ENCODE results near the gene RECQL5.

The RECQL5 gene

GRCh38 chr17:75685499-75685898 is 18.5 kb upstream of the RECQL5 start:
- DNase-seq = no peak

- no peak for DNase-seq
Measured at GRCh38 chr17:75684924-75685323, 18.0 kb upstream of the RECQL5 start.

DNA sequence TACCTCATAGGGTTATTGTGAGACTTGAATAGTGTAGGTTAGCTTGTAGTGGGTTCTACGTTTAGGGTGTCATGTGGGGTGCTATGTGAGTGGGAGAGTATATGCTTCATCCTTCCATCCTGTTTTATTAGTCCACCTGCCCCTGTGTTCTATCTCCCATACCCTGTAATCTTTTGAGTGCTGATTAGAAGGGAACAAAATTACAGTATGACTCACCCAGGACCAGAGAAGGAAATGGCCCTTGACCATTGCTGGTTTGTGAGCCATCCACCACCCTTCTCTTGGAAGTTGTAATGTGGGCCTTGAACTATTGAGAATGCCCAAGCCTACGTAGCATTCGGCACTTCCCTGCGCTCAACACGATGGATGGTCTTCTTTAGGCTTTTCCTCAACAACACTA is 17.3 kb upstream of the RECQL5 start:
- no peak for DNase-seq

GRCh38 chr17:75683583-75683982 is 16.6 kb upstream of the RECQL5 start:
- DNase-seq = no peak

DNA sequence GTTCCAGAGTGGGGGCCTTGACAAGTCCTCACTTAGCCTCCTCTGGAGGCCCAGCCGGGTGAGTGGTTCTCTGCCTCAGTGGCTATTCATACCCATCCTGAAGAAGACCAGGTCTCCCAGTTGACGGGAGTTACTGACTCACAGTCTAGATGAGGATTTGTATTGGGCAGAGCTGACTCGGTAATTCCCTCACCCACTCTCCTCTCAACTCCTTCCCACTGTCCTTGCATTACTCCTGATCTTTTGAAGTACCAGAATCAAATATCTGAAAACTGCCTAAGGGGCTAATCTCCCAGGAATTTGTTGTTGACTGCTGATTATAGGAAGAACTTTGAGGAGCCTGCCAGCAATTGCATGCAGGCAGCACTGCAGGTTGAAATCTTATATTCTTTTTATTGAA is 14.3 kb upstream of the RECQL5 start:
- no peak for DNase-seq

GRCh38 chr17:75680431-75680830 is 13.5 kb upstream of the RECQL5 start:
- no peak for DNase-seq

GRCh38 chr17:75679706-75680211 is 12.8 kb upstream of the RECQL5 start:
- DNase-seq = peak; percentile 21

DNA sequence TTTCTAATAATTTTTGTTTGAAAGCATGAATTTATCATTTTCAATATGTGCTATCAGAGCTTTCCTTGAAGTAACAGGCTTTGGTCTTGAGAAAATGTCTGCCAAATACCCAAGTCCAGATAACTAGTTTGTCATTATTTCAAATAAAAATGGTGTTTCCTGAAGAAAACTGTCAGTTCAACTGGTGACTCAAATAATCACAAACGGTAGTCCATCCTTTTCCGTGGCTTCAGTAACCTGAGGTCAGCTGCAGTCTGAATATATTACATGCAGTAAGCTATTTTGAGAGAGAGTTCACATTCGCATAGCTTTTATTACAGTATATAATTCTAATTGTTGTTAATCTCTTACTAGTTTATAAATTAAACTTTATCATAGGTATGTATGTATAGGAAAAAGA is 9.5 kb upstream of the RECQL5 start:
- DNase-seq = no peak

DNA sequence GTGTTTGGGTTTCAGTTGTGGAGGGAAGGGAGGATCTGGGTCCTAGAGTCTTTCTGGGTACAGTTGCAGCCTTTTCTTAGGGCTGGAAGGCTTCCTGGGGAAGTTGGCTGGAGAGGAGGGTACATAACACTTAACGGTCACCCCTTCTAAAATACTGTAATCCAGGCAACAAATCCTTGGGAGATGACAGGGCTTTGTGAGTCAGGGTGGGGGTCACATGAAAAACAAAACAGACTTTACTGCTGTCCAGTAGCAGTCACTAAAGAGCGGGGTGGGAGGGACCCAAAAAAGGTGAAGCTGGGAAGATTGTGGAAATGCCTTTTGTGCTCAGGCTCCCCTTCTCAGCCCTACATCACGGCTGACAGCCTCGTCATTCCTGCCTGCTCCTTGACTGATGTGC is 6.5 kb upstream of the RECQL5 start:
- no peak for DNase-seq

- no peak for DNase-seq
Measured at GRCh38 chr17:75672011-75672410, 5.1 kb upstream of the RECQL5 start.

DNA sequence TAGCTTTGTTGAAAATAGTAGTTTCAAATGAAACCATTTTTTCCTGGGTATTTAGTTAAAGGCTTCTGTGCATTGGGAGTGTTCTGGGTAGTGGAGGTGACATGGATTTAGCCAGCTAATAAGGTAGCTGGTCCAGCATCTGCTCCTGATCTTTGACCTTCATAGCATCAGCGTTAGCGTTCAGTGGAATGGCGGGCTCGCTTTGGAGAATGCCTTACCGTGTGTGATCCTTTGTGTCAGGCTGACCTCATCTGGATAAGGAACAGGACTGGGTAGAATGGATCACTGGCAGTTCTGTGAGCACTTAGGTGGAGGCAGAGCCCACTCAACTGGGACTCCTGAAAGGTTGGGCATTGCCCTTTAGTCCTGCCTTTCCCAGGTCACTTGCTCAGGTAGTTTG is 3.9 kb upstream of the RECQL5 start:
- no peak for DNase-seq

GRCh38 chr17:75668489-75668888 is 1.5 kb upstream of the RECQL5 start:
- DNase-seq = no peak

- DNase-seq = no peak
Measured at GRCh38 chr17:75667825-75668224, 871 bp upstream of the RECQL5 start.

DNA sequence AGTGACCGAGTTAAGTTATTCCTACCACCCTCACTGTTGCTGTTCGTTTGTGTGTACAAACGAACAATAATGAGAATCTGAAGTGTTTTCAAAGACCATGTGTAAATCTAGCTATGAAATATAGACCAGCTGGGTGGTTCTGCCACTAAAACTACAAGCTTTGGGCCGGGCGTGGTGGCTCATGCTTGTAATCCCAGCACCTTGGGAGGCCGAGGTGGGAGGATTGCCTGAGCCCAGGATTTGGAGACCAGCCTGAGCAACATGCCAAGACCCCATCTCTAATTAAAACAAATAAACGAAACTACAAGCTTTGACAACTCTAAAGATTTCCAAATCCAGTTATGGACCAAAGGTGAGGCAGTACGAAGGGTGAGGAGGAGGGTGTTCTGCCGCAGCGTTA is 973 bp downstream of the RECQL5 start:
- no peak for DNase-seq

- DNase-seq = no peak
Measured at GRCh38 chr17:75664099-75664549, 2.8 kb downstream of the RECQL5 start.

DNA sequence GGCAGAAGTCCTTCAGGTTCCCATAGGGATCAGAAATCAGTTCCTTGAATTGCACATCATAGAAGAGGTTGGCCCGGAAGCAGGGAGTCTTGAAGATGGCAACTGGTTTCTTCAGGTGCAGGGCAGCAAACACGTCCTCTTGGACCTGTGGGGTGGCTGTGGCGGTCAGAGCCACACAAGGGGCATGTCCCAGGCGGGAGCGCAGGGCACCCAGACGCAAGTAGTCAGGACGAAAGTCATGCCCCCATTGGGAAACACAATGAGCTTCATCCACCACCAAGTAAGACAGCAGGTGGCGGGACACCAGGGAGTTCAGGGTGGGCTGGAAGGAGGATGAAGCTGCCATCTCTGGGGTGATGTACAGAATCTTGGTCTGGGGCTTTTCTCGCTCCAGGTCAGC is 4.4 kb downstream of the RECQL5 start:
- DNase-seq = no peak

- DNase-seq = no peak
Measured at GRCh38 chr17:75661531-75661930, 5.4 kb downstream of the RECQL5 start.

- no peak for DNase-seq
Measured at GRCh38 chr17:75658237-75658636, 8.7 kb downstream of the RECQL5 start.

- no peak for DNase-seq
Measured at GRCh38 chr17:75654176-75654575, 12.8 kb downstream of the RECQL5 start.

GRCh38 chr17:75652934-75653549 is 13.9 kb downstream of the RECQL5 start:
- peak; percentile 24 for DNase-seq

GRCh38 chr17:75652341-75652740 is 14.6 kb downstream of the RECQL5 start:
- no peak for DNase-seq

DNA sequence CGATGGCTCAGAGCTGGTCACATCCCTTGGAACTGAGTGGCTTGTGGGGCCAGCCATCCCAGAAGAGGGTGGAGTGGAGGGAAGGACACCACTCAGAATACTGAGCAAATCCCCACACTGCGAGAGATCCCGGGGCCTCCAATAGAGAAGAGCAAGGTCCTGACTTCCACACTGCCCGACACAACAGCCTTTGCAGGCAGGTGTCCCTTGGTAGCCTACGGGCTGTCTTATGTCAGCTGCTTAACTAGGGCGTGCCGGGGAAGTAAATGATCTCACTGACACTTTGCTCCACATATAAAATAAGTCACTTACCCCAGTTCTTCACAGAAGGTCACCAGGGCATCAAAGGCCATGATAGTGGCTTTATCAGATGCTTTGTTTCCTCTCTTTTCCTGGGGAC is 16.1 kb downstream of the RECQL5 start:
- no peak for DNase-seq

- DNase-seq = no peak
Measured at GRCh38 chr17:75649687-75650086, 17.3 kb downstream of the RECQL5 start.

DNA sequence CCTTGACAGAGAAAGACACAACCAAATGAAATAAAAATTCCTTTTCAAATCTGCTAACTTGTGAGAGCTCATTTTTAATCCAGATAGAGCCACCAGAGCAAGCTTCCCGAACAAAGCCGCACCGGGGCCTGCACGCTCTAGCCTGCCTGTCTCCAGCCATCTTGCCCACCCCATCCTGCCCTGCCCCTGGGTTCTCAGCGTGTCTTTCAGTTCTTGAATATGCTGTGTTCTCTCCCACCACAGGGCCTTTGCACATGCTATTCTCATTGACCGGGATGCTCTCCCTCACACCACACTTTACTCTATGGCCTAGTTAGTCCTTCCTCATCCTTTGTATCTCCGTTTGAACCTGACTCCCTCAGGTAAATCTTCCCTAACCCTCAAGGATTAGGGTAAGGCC is 19.0 kb downstream of the RECQL5 start:
- DNase-seq = no peak

DNA sequence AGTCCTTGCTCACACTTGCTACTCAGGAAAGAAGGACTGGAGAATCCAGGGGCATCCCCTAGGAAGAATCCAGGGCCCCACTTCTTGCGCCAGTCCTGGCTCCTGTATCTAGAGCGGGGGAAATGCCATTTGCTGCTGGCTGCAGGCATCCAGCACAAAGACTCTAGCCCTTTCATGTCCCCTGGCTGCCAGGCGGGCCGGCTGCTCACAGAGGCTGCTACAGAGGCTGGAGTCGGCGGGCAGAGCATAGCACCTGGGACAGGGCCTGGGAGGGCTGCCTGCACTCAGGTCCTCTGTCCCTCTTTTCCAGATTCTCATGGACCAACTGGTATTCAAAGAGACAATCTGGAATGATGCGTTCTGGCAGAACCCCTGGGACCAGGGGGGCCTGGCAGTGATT is 19.9 kb downstream of the RECQL5 start:
- no peak for DNase-seq

DNA sequence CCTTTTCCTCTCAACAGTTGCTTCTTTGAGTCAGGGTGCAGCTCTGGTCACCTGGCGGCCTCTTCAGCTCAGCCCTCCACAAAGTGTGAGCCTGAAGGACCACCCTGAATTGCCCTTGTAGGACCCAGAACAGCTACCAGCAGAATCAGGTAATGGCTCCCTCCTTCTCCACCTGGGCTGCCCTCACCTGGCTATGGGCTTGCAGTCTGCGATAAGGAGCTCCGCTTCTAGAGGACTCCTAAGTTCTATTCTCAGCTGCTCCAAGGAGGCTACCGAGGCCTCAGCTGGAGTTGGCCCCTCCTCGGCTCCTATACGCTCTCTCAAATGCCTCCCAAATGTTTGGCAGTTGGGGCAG is 20.3 kb downstream of the RECQL5 start:
- no peak for DNase-seq
